HG03432 (cell line): ENCODE results near the gene SNED1.

ENCODE experiments used
- ATAC-seq: cut with Tn5 transposase; IDR thresholded peaks from one replicate; pipeline ENCODE4 v1.9.1; 2021; ENCODE audit warnings: mild to moderate bottlenecking, moderate library complexity; ENCODE audit not compliant: unreplicated experiment

Gene SNED1

GRCh38 chr2:240991378-240992263 is 6.8 kb upstream of the SNED1 start:
- no peak for ATAC-seq

DNA sequence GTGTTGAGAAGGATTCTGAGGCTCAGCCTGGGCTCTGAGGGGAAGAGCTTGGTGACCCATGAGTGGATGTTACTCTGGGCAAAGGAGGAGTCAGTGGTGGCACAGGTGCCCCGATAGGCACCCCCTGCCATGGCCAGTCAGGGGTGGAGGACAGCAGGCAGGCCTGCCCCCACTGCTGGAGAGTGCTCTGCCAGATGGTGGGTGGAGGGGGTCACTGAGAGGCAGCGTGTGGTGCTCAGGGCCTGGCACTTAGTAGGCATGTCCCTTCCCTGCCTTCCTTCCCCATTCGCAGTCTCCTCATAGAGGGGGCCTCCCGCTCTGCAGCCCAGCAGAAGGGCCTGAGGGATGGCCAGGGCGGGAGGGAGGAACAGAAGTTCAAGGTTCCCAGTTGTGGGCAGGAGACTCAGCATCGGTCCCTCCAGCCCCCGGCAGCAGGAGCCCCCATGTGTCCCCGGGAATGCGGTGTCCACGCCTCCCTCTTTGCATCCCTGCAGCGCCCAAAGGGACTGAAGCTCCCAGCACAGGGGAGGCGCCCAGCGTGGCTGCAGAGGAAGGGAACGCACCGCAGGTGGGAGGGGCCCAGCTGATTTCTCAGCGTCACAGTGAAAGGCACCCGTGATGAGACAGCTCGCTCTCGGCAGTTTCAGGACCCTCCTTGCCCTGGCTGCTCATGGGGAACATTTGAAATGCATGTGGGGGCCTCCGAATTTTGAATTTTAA is 5.7 kb upstream of the SNED1 start:
- ATAC-seq: no peak

- no peak for ATAC-seq
These were observed 4.8 kb upstream of the SNED1 start for GRCh38 chr2:240993446-240994170.

GRCh38 chr2:240994171-240994896 is 4.1 kb upstream of the SNED1 start:
- no peak for ATAC-seq

DNA sequence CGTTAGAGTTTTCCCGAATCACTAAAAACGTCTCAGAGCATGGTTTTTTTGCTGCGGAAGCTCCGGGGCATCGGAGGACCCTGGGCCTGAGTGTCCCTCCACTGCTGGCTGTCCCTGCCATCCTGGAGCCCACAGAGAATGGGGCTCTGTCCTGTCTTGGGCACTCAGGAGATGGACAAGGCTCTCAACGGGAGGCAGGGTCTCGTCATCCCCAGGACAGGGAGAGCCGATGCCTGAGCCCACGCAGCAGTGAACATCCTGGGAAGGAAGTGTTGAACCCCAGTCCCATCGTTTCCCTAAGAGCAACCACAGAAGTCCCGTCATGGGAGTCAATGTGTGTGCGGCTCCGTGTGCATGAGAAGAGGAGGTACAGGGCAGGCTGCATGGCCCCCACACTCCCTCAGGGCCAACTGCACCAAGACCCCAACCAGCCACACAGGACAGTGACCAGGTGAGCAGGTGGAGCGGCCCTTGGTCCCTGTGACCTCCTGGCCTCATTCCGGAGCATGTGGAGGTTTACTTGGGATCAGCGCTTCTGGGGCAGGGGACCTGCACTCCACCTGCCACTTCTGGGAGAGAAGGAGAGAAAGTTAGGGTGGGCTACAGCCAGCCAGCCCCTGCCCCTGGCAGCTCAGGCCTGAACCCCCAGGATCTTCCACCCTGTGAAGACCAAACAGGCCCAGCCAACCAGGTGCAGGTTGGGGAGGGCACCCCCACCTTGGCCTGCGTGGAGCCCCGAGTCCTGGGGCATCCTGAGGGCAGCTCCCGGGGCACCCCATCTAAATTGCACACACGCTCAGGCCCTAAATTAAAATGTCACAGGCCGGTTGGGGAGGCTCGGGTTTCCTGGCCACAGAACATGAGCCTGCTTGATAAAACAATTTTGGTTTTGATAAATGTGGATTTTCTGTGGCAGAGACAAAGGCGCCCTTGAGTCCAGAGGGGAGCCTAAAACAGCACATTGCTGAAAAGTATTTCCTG is 3.1 kb upstream of the SNED1 start:
- ATAC-seq: no peak

DNA sequence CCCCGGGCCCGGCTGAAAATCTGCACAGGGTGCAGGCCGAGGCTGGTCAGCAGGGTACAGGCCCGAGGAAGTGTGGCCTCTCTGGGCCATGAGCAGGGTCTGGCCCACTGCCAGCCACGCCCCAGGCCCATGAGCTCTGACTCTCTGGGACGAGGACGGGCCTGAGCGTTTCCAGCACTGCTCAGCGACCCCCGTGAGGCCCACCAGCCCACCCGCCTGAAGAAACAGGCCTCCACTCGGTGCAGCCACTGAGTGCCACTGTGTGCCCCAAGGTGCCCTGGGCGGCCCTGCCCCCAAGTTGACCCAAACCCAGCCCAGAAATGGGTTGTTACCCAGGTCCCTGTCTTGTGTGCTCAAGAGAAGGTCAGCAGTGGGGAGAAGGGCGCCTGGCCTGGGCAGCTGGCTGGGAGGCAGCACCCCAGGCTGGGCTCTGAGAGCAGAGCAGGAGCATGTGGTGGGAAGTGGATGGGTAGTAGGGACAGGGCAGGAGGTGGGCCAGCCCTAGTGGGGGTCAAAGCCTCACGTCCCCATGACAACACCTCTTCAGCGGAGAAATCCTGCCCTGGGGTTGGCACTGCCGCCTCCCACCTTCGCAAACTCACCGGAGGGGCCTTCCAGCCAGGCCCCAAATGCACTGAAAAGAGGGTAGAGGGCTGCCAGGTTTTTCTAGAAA is 2.1 kb upstream of the SNED1 start:
- ATAC-seq: no peak

- no peak for ATAC-seq
These were observed 1.6 kb upstream of the SNED1 start for GRCh38 chr2:240996834-240997140.

DNA sequence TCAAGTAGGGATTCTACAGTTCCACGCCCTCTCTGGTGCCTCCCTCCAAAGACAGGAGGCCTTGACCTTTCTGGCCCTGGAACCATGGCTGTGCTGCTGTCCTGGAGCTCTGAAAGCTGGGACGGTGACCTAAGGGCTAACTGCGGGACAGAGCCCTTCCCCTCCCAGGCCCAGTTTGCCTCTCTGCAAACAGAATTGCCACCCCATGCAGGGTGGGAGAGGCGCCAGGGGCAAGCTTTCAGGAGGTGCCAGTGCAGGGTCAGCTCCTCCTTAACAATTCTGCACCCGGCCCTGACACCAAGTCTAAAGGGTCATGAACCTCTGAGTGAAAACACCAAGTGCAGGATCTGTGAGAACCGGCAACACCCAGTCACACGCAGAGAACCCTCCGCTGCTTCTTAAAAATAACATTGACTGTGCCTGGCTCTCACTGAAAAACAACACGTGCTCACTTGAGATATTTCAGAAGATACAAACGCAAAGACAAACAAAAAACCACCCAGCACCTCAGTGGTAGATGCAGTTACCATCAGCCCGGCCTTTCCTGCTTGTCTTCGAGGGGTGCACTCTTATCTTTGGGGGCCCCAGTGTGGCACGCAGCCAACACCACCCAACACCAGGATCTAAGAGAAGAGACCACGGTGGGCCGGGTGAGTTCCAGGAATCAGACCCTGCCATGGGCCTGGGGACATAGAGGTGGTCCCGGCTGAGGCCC is 1.1 kb upstream of the SNED1 start:
- ATAC-seq: no peak

GRCh38 chr2:240998706-240998994 is 232 bp downstream of the SNED1 start:
- ATAC-seq: peak; percentile 10

GRCh38 chr2:240998995-240999791 is 775 bp downstream of the SNED1 start:
- ATAC-seq: peak; percentile 8

GRCh38 chr2:240999873-241000541 is 1.6 kb downstream of the SNED1 start:
- no peak for ATAC-seq

DNA sequence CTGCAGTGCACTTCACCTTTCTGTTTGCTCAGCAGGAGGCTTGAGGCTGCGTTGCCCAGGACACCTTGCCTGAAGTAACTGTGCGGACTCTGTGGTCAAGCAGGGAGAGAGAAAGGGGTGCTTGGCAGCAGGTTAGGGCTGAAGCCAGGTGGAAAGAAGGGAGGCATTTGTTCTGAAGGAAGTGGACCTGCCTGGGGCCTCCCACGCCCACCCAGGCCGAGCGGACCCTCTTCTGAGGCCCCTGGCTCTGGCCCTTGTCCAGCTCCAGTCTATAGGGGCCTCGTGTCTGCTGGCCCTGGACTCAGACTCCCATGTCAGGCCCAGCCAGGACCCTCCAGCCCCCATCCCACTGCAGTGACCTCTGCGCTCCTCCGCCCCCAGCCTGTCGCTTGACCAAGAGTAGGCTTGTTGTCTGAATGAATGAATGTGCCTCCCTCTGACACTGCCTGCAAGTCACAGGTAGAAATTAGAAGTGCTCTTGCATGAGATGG is 2.5 kb downstream of the SNED1 start:
- no peak for ATAC-seq

- ATAC-seq: no peak
These were observed 3.2 kb downstream of the SNED1 start for GRCh38 chr2:241001413-241002274.

DNA sequence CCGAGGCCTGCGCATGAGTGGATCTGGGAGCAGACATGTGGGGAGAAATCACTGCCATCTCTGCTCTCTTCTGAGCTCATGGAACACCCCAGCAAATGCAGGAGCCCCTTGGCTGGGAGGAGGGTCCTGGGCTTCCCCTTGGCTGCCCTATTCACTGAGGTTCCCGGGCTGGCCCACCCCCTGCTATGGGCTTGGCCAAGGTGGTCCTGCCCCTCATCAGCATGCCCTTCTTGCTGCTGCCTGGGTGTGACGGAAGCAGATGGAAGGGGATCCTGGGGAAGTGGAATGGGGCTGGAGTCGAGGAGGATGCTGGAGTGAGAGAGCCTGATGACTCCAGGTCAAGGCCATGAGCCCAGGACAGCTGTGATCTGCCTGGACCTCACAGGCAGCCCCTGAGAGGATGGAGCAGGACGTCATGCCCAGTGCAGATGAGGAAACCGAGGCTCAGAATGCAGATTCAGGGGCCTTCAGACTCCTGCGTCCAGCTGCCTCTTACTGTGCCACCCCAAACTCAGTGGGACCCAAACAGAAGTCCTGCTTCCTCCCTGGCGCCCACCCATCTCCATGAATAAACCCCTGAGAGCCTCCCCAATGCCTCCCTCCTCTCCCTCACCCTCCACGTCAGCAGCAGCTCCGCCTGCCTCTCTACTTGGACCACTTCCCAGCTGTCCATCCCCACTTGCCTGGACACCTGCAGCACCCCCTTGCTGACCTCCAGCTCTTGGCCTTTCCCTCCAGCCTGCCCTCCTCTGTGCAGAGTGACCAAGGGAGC is 4.0 kb downstream of the SNED1 start:
- ATAC-seq: no peak

GRCh38 chr2:241003047-241003360 is 4.6 kb downstream of the SNED1 start:
- no peak for ATAC-seq

DNA sequence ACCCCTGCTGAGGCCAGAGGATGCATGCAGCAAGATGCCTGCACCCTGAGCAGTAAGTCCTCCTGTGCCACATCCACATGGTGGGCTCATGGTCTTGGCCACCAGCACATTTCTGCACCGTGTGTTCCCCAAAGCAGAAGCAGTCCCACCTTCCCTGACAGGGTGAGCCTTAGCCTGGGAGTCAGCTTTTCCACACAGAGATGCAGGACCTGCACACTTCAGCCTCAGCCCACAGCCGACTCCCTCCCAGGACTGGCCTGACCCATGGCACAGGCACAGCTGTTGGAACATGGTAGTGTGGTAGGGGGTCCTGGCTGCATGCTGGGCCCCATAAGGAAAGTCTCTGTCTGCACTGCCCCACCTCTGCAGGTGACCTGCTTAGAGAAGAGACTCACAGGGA is 5.0 kb downstream of the SNED1 start:
- ATAC-seq: no peak
